SK-N-SH (cell line): ENCODE measurements around the gene PARD3B. TPM values are rescaled to one million over a fixed set of nuclear protein-coding genes. Genes with fewer than 3 reads are reported as not detected.

ENCODE experiments used
- CTCF ChIA-PET: fragments of 300-600, 350-600 bp; formaldehyde crosslinking; extraction: SDS; loops from one replicate; lab custom pipeline; 2021; lab: Yijun Ruan, JAX
- POLR2A ChIA-PET: fragments of 350-600 bp; sonication (Branson Sonifier 250); formaldehyde crosslinking; extraction: SDS; loops from one replicate; lab custom pipeline; 2020; ENCODE audit warnings: antibody characterized with exemption, inconsistent platforms; lab: Yijun Ruan, JAX
- DNase-seq: peaks from one replicate; pipeline ENCODE4 v3.0.0; 2012
- H2AFZ ChIP-seq: fragments of 200-600 bp; sonication (generic); 2 replicates; pipeline ENCODE4 v1.8.1; 2016; ENCODE audit warnings: antibody characterized with exemption, mild to moderate bottlenecking, low read depth
- H3F3A ChIP-seq: fragments of 200-600 bp; sonication (generic); replicated peaks from 2 replicates; pipeline ENCODE3; 2016; ENCODE audit warnings: antibody characterized with exemption, mild to moderate bottlenecking; ENCODE audit not compliant: insufficient read depth
- H3K27ac ChIP-seq, 2 experiments: fragments of 200-500 bp in 1 of 2; fragments of 200-600 bp in 1 of 2; sonication (Bioruptor generic) in 1 of 2; sonication (generic), shearing (Covaris generic) in 1 of 2; 2 replicates each; pipeline versions ENCODE4 v1.5.1 to v1.6.1; 2014 to 2016; ENCODE audit warnings: low read depth in 2 of 2, inconsistent platforms in 1 of 2, low read length in 1 of 2, mild to moderate bottlenecking in 1 of 2, mixed read lengths in 1 of 2
- H3K27me3 ChIP-seq: fragments of 200-600 bp; sonication (generic), shearing (Covaris generic); 2 replicates; pipeline ENCODE4 v1.6.1; 2016; ENCODE audit warnings: mixed run types; ENCODE audit not compliant: insufficient read depth
- H3K36me3 ChIP-seq, 2 experiments: fragments of 200-500 bp in 1 of 2; fragments of 200-600 bp in 1 of 2; sonication (Bioruptor generic) in 1 of 2; sonication (generic) in 1 of 2; replicated peaks in 1 of 2; 2 replicates each; pipeline versions ENCODE3 to v1.5.1; 2014 to 2016; ENCODE audit warnings: low read length in 1 of 2, mild to moderate bottlenecking in 1 of 2; ENCODE audit not compliant: insufficient read depth in 2 of 2, control insufficient read depth in 1 of 2
- H3K4me1 ChIP-seq, 2 experiments: fragments of 200-500 bp in 1 of 2; fragments of 200-600 bp in 1 of 2; sonication (Bioruptor generic) in 1 of 2; sonication (generic), shearing (Covaris generic) in 1 of 2; 2 replicates each; pipeline versions ENCODE4 v1.5.1 to v1.6.1; 2014 to 2016; ENCODE audit warnings: low read depth in 1 of 2, low read length in 1 of 2, mixed run types in 1 of 2; ENCODE audit not compliant: insufficient read depth in 2 of 2, control insufficient read depth in 1 of 2
- H3K4me2 ChIP-seq: fragments of 200-600 bp; sonication (generic), shearing (Covaris generic); 2 replicates; pipeline ENCODE4 v1.6.1; 2017; ENCODE audit warnings: mixed run types
- H3K4me3 ChIP-seq, 2 experiments: fragments of 200-500 bp in 1 of 2; fragments of 200-600 bp in 1 of 2; sonication (Bioruptor generic) in 1 of 2; sonication (generic), shearing (Covaris generic) in 1 of 2; 2 replicates each; pipeline versions ENCODE4 v1.5.1 to v1.8.1; 2014 to 2016; ENCODE audit warnings: low read depth in 2 of 2, inconsistent platforms in 1 of 2, low read length in 1 of 2, mild to moderate bottlenecking in 1 of 2, mixed read lengths in 1 of 2, moderate library complexity in 1 of 2
- H3K79me2 ChIP-seq: fragments of 200-600 bp; sonication (generic); 2 replicates; pipeline ENCODE4 v1.8.1; 2017; ENCODE audit warnings: mild to moderate bottlenecking; ENCODE audit not compliant: insufficient read depth
- H3K9ac ChIP-seq: fragments of 200-600 bp; sonication (generic); 2 replicates; pipeline ENCODE4 v1.6.1; 2017; ENCODE audit warnings: mixed run types
- H3K9me2 ChIP-seq: fragments of 200-600 bp; sonication (generic); 2 replicates; pipeline ENCODE4 v1.6.1; 2017; ENCODE audit warnings: mixed run types
- H3K9me3 ChIP-seq: fragments of 200-600 bp; sonication (generic); 2 replicates; pipeline ENCODE4 v1.6.1; 2017; ENCODE audit warnings: mixed run types, mild to moderate bottlenecking, moderate library complexity
- H4K20me1 ChIP-seq: fragments of 200-600 bp; sonication (generic); 2 replicates; pipeline ENCODE4 v1.6.1; 2017; ENCODE audit warnings: mild to moderate bottlenecking, mixed run types; ENCODE audit not compliant: insufficient read depth
- CHD2 ChIP-seq: fragments of 150-350 bp; IDR thresholded peaks from 2 replicates; pipeline ENCODE4 v1.6.1; 2018; ENCODE audit warnings: low read length; ENCODE audit not compliant: partially characterized antibody
- ELF1 ChIP-seq: IDR thresholded peaks from 2 replicates; pipeline ENCODE4 v1.4.0; 2012
- EP300 ChIP-seq, 2 experiments: IDR thresholded peaks; 2 replicates each; pipeline versions ENCODE4 v1.4.0 to v1.6.1; 2012; ENCODE audit warnings: borderline replicate concordance in 1 of 2, low read depth in 1 of 2, low read length in 1 of 2
- FOXJ3 ChIP-seq: sonication (generic); formaldehyde crosslinking; IDR thresholded peaks from 2 replicates; pipeline ENCODE4 v1.5.1; 2020; ENCODE audit warnings: mild to moderate bottlenecking, missing genetic modification reagents
- GABPA ChIP-seq: IDR thresholded peaks from 2 replicates; pipeline ENCODE4 v1.4.0; 2012; ENCODE audit warnings: low read depth, mild to moderate bottlenecking
- IRF3 ChIP-seq: fragments of 150-350 bp; IDR thresholded peaks from 2 replicates; pipeline ENCODE4 v1.6.1; 2016; ENCODE audit warnings: mild to moderate bottlenecking, low read depth, low read length
- NFIC ChIP-seq: IDR thresholded peaks from 2 replicates; pipeline ENCODE4 v1.4.0; 2012; ENCODE audit warnings: borderline replicate concordance
- POLR2AphosphoS5 ChIP-seq: IDR thresholded peaks from 2 replicates; pipeline ENCODE4 v1.6.1; 2012; ENCODE audit warnings: low read depth, low read length
- RXRA ChIP-seq: IDR thresholded peaks from 2 replicates; pipeline ENCODE4 v1.4.0; 2012; ENCODE audit warnings: low read depth, mild to moderate bottlenecking, borderline replicate concordance
- TCF12 ChIP-seq: IDR thresholded peaks from 2 replicates; pipeline ENCODE4 v1.4.0; 2012
- TEAD4 ChIP-seq: IDR thresholded peaks from 2 replicates; pipeline ENCODE4 v1.4.0; 2012; ENCODE audit warnings: mild to moderate bottlenecking, borderline replicate concordance; ENCODE audit not compliant: insufficient read depth
- YY1 ChIP-seq: IDR thresholded peaks from 2 replicates; pipeline ENCODE4 v1.4.0; 2012; ENCODE audit warnings: low read depth, mild to moderate bottlenecking
- WGBS: methylation state at CpG from one replicate; pipeline ENCODE4 v1.1.6; 2017; ENCODE audit warnings: low lambda C conversion rate; 5-methylcytosine and 5-hydroxymethylcytosine counted together
- polyA plus RNA-seq, 3 experiments: library from polyadenylated mRNA; depleted of rRNA; stranded (reverse); fragments of >200 nt; gene quantifications; 2 replicates each; pipeline ENCODE4 v1.2.3, GENCODE V29; 2012
- TF ChIP-seq, protein P1 (sequence below): fragments of 150-350 bp; IDR thresholded peaks from 2 replicates; pipeline ENCODE4 v1.6.1; 2017; ENCODE audit warnings: antibody characterized with exemption, low read length, low read depth, borderline replicate concordance
- TF ChIP-seq, protein P2 (sequence below): fragments of 200-600 bp; sonication (generic); IDR thresholded peaks from 2 replicates; pipeline ENCODE4 v1.6.1; 2017; ENCODE audit warnings: antibody characterized with exemption, mild to moderate bottlenecking, moderate library complexity

PARD3B gene
- polyA plus RNA-seq, 1 of the 3 experiments (the other 2 are of a cell fraction), result 0.87 TPM

DNA sequence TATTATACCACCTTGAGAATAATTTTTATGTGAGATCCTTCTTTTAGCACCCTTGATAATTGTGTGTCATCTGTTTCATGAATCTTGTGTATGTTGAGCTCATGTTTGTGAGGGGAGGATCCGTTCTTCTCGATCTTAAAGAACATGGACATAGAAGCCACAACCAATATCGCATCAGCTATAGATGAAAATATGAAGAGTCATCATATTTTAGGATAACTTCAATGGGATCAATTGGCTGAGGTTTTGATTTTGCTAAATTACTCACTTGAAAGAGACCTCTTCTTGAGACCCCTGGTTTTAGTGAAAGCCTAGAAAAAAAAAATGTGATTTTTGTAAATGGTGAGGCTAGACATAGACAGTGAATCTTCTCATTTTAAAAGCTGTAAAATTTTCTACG lies 751.7 kb downstream of the PARD3B start:
- Histone ChIP-seq H3K4me2 (no peak overlapping the region), H3K36me3 (no peaks in the 10 kb centered on the region), H3K9me3 (no peaks in the 10 kb centered on the region), H3K9me2 (no peaks in the 10 kb centered on the region), H4K20me1 (no peaks in the 10 kb centered on the region), H2AFZ (no peak overlapping the region), H3K27ac (no peak overlapping the region), H3K4me1 (no peaks in the 10 kb centered on the region), H3K4me3 (no peak overlapping the region), H3K27me3 (no peaks in the 10 kb centered on the region), H3K79me2 (no peaks in the 10 kb centered on the region), H3F3A (no peaks in the 10 kb centered on the region), H3K9ac (no peak overlapping the region)
- ChIA-PET POLR2A (no interaction called here), CTCF (no interaction called here)
- DNase-seq, result no peak
- WGBS, result 89% methylated on average over 4 of the region's 4 CpGs
- TF ChIP-seq EP300 (IDR thresholded peaks at IDR 0.05; ENCODE audit: borderline replicate concordance in 1 of 2, low read depth in 1 of 2, low read length in 1 of 2) (no peak), IRF3 (no peak), TCF12 (no peak), ELF1 (no peak), FOXJ3 (CRISPR knock-in tag) (no peak), RXRA (no peak)
- TF ChIP-seq, protein P1, sequence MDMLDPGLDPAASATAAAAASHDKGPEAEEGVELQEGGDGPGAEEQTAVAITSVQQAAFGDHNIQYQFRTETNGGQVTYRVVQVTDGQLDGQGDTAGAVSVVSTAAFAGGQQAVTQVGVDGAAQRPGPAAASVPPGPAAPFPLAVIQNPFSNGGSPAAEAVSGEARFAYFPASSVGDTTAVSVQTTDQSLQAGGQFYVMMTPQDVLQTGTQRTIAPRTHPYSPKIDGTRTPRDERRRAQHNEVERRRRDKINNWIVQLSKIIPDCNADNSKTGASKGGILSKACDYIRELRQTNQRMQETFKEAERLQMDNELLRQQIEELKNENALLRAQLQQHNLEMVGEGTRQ, result no peak

- no peak for DNase-seq
- H3K9me3 ChIP-seq, result no peaks in the 10 kb centered on the region
- no peaks in the 10 kb centered on the region for H3K27me3 ChIP-seq
- H3K79me2 ChIP-seq, result no peaks in the 10 kb centered on the region
- no peaks in the 10 kb centered on the region for H3K4me1 ChIP-seq
- H3K4me3 ChIP-seq, result no peak overlapping the region
- H4K20me1 ChIP-seq, result no peaks in the 10 kb centered on the region
- H3F3A ChIP-seq, result no peaks in the 10 kb centered on the region
- ChIA-PET POLR2A (no interaction called here), CTCF (no interaction called here)
- H3K4me2 ChIP-seq, result no peak overlapping the region
- H3K27ac ChIP-seq, result no peak overlapping the region
- no peaks in the 10 kb centered on the region for H3K36me3 ChIP-seq
- H3K9ac ChIP-seq, result no peak overlapping the region
- no peak for TF ChIP-seq TEAD4
- no peak for TF ChIP-seq YY1
- TF ChIP-seq ELF1, result no peak
- TF ChIP-seq GABPA, result no peak
- no peak for TF ChIP-seq NFIC
- no peak for TF ChIP-seq CHD2
- TF ChIP-seq, all 33 proteins: peak for 0
- no peak overlapping the region for H2AFZ ChIP-seq
- H3K9me2 ChIP-seq, result no peaks in the 10 kb centered on the region
Measured at GRCh38 chr2:205297368-205297767, 752.1 kb downstream of the PARD3B start.

DNA sequence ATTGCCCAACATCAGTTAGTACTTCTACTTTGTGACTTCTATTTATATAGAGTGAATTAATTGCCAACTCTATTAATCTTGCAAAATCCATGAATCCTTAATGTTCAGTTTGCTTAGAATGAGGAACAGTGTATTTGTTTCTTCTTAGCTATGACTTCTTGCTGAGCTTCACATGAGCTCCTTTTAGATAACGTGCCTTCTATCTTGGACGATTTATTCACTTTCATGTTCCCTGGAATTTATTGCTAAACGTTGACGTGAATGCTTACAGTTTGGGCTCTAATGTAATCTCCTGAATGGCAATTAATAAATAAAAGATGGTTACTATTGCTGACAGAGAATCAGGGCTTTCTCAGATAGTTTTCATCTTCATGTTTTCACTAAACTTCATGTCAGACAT lies 752.6 kb downstream of the PARD3B start:
- Histone ChIP-seq H3K9ac (no peak overlapping the region), H2AFZ (no peak overlapping the region), H3K36me3 (no peaks in the 10 kb centered on the region), H3K4me1 (no peaks in the 10 kb centered on the region), H3K9me2 (no peaks in the 10 kb centered on the region), H3K4me2 (no peak overlapping the region), H3K79me2 (no peaks in the 10 kb centered on the region), H3F3A (no peaks in the 10 kb centered on the region), H3K27ac (no peak overlapping the region), H3K9me3 (no peaks in the 10 kb centered on the region), H3K27me3 (no peaks in the 10 kb centered on the region)
- DNase-seq, result no peak
- POLR2A ChIA-PET, result no interaction called here
- CTCF ChIA-PET, result no interaction called here
- 87% methylated on average over 4 of the region's 4 CpGs for WGBS
- TF ChIP-seq CHD2, result no peak
- TF ChIP-seq IRF3, result no peak
- TF ChIP-seq POLR2AphosphoS5, result no peak
- no peak for TF ChIP-seq FOXJ3 (CRISPR knock-in tag)
- TF ChIP-seq, protein P2, sequence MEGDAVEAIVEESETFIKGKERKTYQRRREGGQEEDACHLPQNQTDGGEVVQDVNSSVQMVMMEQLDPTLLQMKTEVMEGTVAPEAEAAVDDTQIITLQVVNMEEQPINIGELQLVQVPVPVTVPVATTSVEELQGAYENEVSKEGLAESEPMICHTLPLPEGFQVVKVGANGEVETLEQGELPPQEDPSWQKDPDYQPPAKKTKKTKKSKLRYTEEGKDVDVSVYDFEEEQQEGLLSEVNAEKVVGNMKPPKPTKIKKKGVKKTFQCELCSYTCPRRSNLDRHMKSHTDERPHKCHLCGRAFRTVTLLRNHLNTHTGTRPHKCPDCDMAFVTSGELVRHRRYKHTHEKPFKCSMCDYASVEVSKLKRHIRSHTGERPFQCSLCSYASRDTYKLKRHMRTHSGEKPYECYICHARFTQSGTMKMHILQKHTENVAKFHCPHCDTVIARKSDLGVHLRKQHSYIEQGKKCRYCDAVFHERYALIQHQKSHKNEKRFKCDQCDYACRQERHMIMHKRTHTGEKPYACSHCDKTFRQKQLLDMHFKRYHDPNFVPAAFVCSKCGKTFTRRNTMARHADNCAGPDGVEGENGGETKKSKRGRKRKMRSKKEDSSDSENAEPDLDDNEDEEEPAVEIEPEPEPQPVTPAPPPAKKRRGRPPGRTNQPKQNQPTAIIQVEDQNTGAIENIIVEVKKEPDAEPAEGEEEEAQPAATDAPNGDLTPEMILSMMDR, result no peak
- TF ChIP-seq, all 33 proteins: peak for 0
- Histone ChIP-seq H4K20me1 (no peaks in the 10 kb centered on the region), H3K4me3 (no peak overlapping the region)
